Esophagus muscularis mucosa (tissue), 4 donors: ENCODE data around the gene ZFP36. TPM values are rescaled to one million over a fixed set of nuclear protein-coding genes. Genes with fewer than 3 reads are reported as not detected.

Experiments used
- DNase-seq: peaks from one replicate; pipeline ENCODE4 v3.0.0-alpha.2; 2017; ENCODE audit errors: extremely low spot score
- H3K27ac ChIP-seq, 4 donors: fragments of 200-600 bp; sonication (generic); replicated peaks in 1 of 4; 1 replicate in 3 of 4; 2 replicates in 1 of 4; pipeline ENCODE4 v1.5.1; 2016 to 2019; ENCODE audit warnings: mild to moderate bottlenecking in 1 of 4
- H3K27me3 ChIP-seq, 4 donors: fragments of 200-600 bp; sonication (generic); one replicate each; pipeline versions ENCODE4 v1.5.1 to v1.6.0; 2016 to 2019
- H3K36me3 ChIP-seq, 4 donors: fragments of 200-600 bp; sonication (generic); one replicate each; pipeline ENCODE4 v1.5.1; 2016 to 2019
- H3K4me1 ChIP-seq, 4 donors: fragments of 200-600 bp; sonication (generic); one replicate each; pipeline ENCODE4 v1.5.1; 2016 to 2019
- H3K4me3 ChIP-seq, 4 donors: fragments of 200-600 bp; sonication (generic); 1 replicate in 2 of 4; 2 replicates in 2 of 4; pipeline ENCODE4 v1.5.1; 2016 to 2019; ENCODE audit warnings: mild to moderate bottlenecking in 4 of 4, moderate library complexity in 1 of 4
- H3K9me3 ChIP-seq, 4 donors: fragments of 200-600 bp; sonication (generic); 1 replicate in 3 of 4; 2 replicates in 1 of 4; pipeline ENCODE4 v1.5.1; 2016 to 2019
- CTCF ChIP-seq, 3 experiments: fragments of 200-600 bp in 2 of 3; fragments of 450-650 bp in 1 of 3; sonication (generic) in 2 of 3; IDR thresholded peaks; one replicate each; pipeline ENCODE4 v1.5.1; 2017 to 2019; ENCODE audit warnings: antibody characterized with exemption in 3 of 3, mild to moderate bottlenecking in 2 of 3, moderate library complexity in 1 of 3
- EP300 ChIP-seq: sonication (generic); formaldehyde crosslinking; IDR thresholded peaks from one replicate; pipeline ENCODE4 v1.6.1; 2017; ENCODE audit warnings: antibody characterized with exemption
- POLR2A ChIP-seq: fragments of 450-650 bp; IDR thresholded peaks from one replicate; pipeline ENCODE4 v1.6.1; 2017; ENCODE audit warnings: antibody characterized with exemption, moderate library complexity, mild to moderate bottlenecking, low read depth
- POLR2AphosphoS5 ChIP-seq, 2 donors: sonication (generic); formaldehyde crosslinking; IDR thresholded peaks; one replicate each; pipeline ENCODE4 v1.6.1; 2017; ENCODE audit warnings: antibody characterized with exemption in 2 of 2
- WGBS: methylation state at CpG from one replicate; pipeline ENCODE4 v1.1.5; 2018; 5-methylcytosine and 5-hydroxymethylcytosine counted together
- intact Hi-C: fragments of 100-400 bp; cut with DNase I; formaldehyde crosslinking; loops from one replicate; pipeline ENCODE4 v1.15.1; 2023
- total RNA-seq, 4 donors: library from RNA; depleted of rRNA; stranded (reverse); fragments of >200 nt; gene quantifications; one replicate each; pipeline versions ENCODE4 v1.1.0 to v1.2.1, GENCODE V29; 2016

ZFP36 gene
- total RNA-seq, 4 donors from 2014 or later, result 135 to 577 (median 196) TPM

- Histone ChIP-seq H3K4me1 (peaks cover 9 to 10% (median 10%) of the 10 kb centered on the region in 4 donors), H3K9me3 (no peaks in the 10 kb centered on the region), H3K4me3 (no peak overlapping the region), H3K27me3 (no peaks in the 10 kb centered on the region), H3K27ac (peak overlapping the region in 1 of 4 donors; percentile 3), H3K36me3 (peaks cover 52 to 99% (median 93%) of the 10 kb centered on the region in 4 donors)
- intact Hi-C loops, result no loop called here
- TF ChIP-seq POLR2A (no peak), CTCF (IDR thresholded peaks at IDR 0.05) (no peak), EP300 (no peak), POLR2AphosphoS5 (IDR thresholded peaks at IDR 0.05) (no peak)
- 58% methylated on average over 9 of the region's 9 CpGs for WGBS
- DNase-seq, result no peak
Observed at GRCh38 chr19:39384839-39385568, 21.6 kb upstream of the ZFP36 start.

- Histone ChIP-seq H3K9me3 (no peaks in the 10 kb centered on the region), H3K4me1 (peaks cover 13 to 17% (median 15%) of the 10 kb centered on the region in 4 donors), H3K36me3 (peaks cover 44 to 91% (median 85%) of the 10 kb centered on the region in 4 donors), H3K27me3 (no peaks in the 10 kb centered on the region), H3K4me3 (no peak overlapping the region), H3K27ac (no peak overlapping the region)
- intact Hi-C loops, result no loop called here
- TF ChIP-seq CTCF (IDR thresholded peaks at IDR 0.05) (no peak), POLR2A (no peak), POLR2AphosphoS5 (IDR thresholded peaks at IDR 0.05) (no peak), EP300 (no peak)
- no peak for DNase-seq
- 79% methylated on average over 18 of the region's 20 CpGs for WGBS
Observed at GRCh38 chr19:39385629-39386411, 20.8 kb upstream of the ZFP36 start.

GRCh38 chr19:39386557-39386956 is 20.1 kb upstream of the ZFP36 start:
- TF ChIP-seq EP300, result no peak
- no peak for TF ChIP-seq CTCF (IDR thresholded peaks at IDR 0.05)
- TF ChIP-seq POLR2A, result no peak
- TF ChIP-seq POLR2AphosphoS5 (IDR thresholded peaks at IDR 0.05), result no peak
- intact Hi-C loops, result no loop called here
- 65% methylated on average over 7 of the region's 7 CpGs for WGBS
- H3K9me3 ChIP-seq, result no peaks in the 10 kb centered on the region
- peaks cover 37 to 84% (median 78%) of the 10 kb centered on the region in 4 donors for H3K36me3 ChIP-seq
- DNase-seq, result no peak
- H3K27ac ChIP-seq, result no peak overlapping the region
- peaks cover 13 to 19% (median 16%) of the 10 kb centered on the region in 4 donors for H3K4me1 ChIP-seq
- no peaks in the 10 kb centered on the region for H3K27me3 ChIP-seq
- no peak overlapping the region for H3K4me3 ChIP-seq

- peaks cover 22 to 70% (median 65%) of the 10 kb centered on the region in 4 donors for H3K36me3 ChIP-seq
- peak overlapping the region in 3 of 4 donors; percentile 97 to 99 (median 97) for H3K27ac ChIP-seq
- WGBS, result 86% methylated on average over 4 of the region's 5 CpGs
- no peaks in the 10 kb centered on the region for H3K27me3 ChIP-seq
- intact Hi-C loops, result no loop called here
- TF ChIP-seq POLR2A, result no peak
- no peak for TF ChIP-seq POLR2AphosphoS5 (IDR thresholded peaks at IDR 0.05)
- no peak for TF ChIP-seq EP300
- TF ChIP-seq CTCF (IDR thresholded peaks at IDR 0.05), result no peak
- peaks cover 24 to 36% (median 28%) of the 10 kb centered on the region in 4 donors for H3K4me1 ChIP-seq
- H3K4me3 ChIP-seq, result no peak overlapping the region
- H3K9me3 ChIP-seq, result no peaks in the 10 kb centered on the region
- DNase-seq, result no peak
Observed at GRCh38 chr19:39388657-39389056, 18.0 kb upstream of the ZFP36 start.
